HG02943 (cell line): Measurements from ENCODE around the gene DHRS13.
"Not testable (repeated sequence)": the region's sequence is repeated elsewhere in the genome, so short reads cannot be mapped to it uniquely, and the experiment has no call there.

Experiments
- ATAC-seq: cut with Tn5 transposase; IDR thresholded peaks from one replicate; pipeline ENCODE4 v1.9.1; 2021; ENCODE audit warnings: mild to moderate bottlenecking, low read depth, moderate library complexity; ENCODE audit not compliant: unreplicated experiment

The DHRS13 gene

GRCh38 chr17:28864991-28865849 lies 37.7 kb downstream of the DHRS13 start:
- no peak for ATAC-seq

GRCh38 chr17:28863953-28864352 lies 38.9 kb downstream of the DHRS13 start:
- no peak for ATAC-seq

- ATAC-seq = no peak
Observed at GRCh38 chr17:28862561-28862960, 40.3 kb downstream of the DHRS13 start.

- no peak for ATAC-seq
Observed at GRCh38 chr17:28861393-28862203, 41.3 kb downstream of the DHRS13 start.

- ATAC-seq = no peak
Observed at GRCh38 chr17:28860363-28860808, 42.5 kb downstream of the DHRS13 start.

- no peak for ATAC-seq
Observed at GRCh38 chr17:28858801-28859355, 44.0 kb downstream of the DHRS13 start.

- ATAC-seq = no peak
Observed at GRCh38 chr17:28857905-28858800, 44.7 kb downstream of the DHRS13 start.

GRCh38 chr17:28856028-28856574 lies 46.8 kb downstream of the DHRS13 start:
- ATAC-seq = no peak

- ATAC-seq = no peak
Observed at GRCh38 chr17:28855336-28855679, 47.6 kb downstream of the DHRS13 start.

GRCh38 chr17:28854457-28855335 lies 48.2 kb downstream of the DHRS13 start, which contains the start of gene ERAL1:
Gene ERAL1 (plus strand): TSS chr17:28855016. CDS start chr17:28855035, 19 bp downstream.
- ATAC-seq = peak; percentile 91

- no peak for ATAC-seq
Observed at GRCh38 chr17:28853295-28853694, 49.6 kb downstream of the DHRS13 start.

- no peak for ATAC-seq
Observed at GRCh38 chr17:28849281-28849680, 53.6 kb downstream of the DHRS13 start.

GRCh38 chr17:28848667-28849066 lies 54.2 kb downstream of the DHRS13 start:
- ATAC-seq = not testable (repeated sequence)
